ENCODE measurements around the gene EFCAB9. TPM values are rescaled to one million over a fixed set of nuclear protein-coding genes. Genes with fewer than 3 reads are reported as not detected.

The EFCAB9 gene
- total RNA-seq, 1 experiment from 2014 or later: not detected

DNA sequence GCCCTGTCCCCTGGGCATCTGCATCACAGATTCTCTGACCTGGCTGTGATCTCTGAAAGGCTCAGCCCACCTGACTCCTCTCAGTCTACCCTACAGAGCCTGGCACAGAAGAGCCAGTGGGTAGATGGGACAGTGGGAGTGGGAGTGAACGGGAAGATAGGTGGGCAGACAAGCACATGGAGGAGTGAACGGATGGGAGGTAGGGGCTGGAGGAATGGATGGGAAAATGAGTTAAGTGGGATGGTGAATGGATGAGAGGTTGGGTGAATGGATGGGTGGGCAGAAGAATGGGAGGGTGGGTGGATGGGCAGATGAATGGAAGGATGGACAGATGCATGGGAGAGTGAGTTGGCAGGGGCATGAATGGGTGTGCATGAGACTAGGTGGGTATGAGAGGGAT, 24.8 kb upstream of the EFCAB9 start:
- TF ChIP-seq HMGA2 (CRISPR knock-in tag; IDR thresholded peaks at IDR 0.05) (no peak), MLX (CRISPR knock-in tag; IDR thresholded peaks at IDR 0.05) (no peak), FOXJ3 (CRISPR knock-in tag; IDR thresholded peaks at IDR 0.05; ENCODE audit: borderline replicate concordance) (no peak), ATF3 (CRISPR knock-in tag; conservative IDR thresholded peaks at IDR 0.05) (no peak), TEAD1 (CRISPR knock-in tag; IDR thresholded peaks at IDR 0.05) (no peak), ZBTB43 (CRISPR knock-in tag; IDR thresholded peaks at IDR 0.05) (no peak), KAT7 (CRISPR knock-in tag; IDR thresholded peaks at IDR 0.05; ENCODE audit: borderline replicate concordance) (no peak), IRF1 (CRISPR knock-in tag; IDR thresholded peaks at IDR 0.05) (no peak)
- ATAC-seq: no peak
- no peak overlapping the region for H3K4me3 Mint-ChIP-seq
- POLR2A ChIA-PET: no interaction called here
- no peaks in the 10 kb centered on the region for H3K9me3 Mint-ChIP-seq
- peak overlapping the region; percentile 14; the same call in 1 of the 2 replicates for H3K27ac Mint-ChIP-seq
- H3K27me3 Mint-ChIP-seq (ENCODE audit: low read depth): no peaks in the 10 kb centered on the region
- peaks cover 10% of the 10 kb centered on the region for H3K4me1 Mint-ChIP-seq
- DNase-seq (ENCODE audit: low spot score): no peak
- CTCF ChIA-PET: interaction anchor here (1.0 to 1.8 kb wide), 3 partner anchors 18 to 74 kb away, joined by 3 to 6 read pairs (median 3); partner anchors contain the start of gene STK10
- no peaks in the 10 kb centered on the region; the same call in 1 of the 2 replicates for H3K36me3 Mint-ChIP-seq

- Mint-ChIP-seq H3K4me3 (no peak overlapping the region), H3K27ac (no peak overlapping the region; the same call in 1 of the 2 replicates), H3K4me1 (peaks cover 20% of the 10 kb centered on the region), H3K9me3 (no peaks in the 10 kb centered on the region), H3K27me3 (ENCODE audit: low read depth) (no peaks in the 10 kb centered on the region), H3K36me3 (no peaks in the 10 kb centered on the region; the same call in 1 of the 2 replicates)
- ChIA-PET POLR2A (no interaction called here), CTCF (no interaction called here)
- ATAC-seq (no peak), DNase-seq (ENCODE audit: low spot score) (no peak)
- no peak for TF ChIP-seq ZBTB21 (CRISPR knock-in tag; IDR thresholded peaks at IDR 0.05; ENCODE audit: borderline replicate concordance)
- TF ChIP-seq GTF2I (CRISPR knock-in tag; conservative IDR thresholded peaks at IDR 0.05): no peak
- no peak for TF ChIP-seq CBFB (CRISPR knock-in tag; IDR thresholded peaks at IDR 0.05; ENCODE audit: low read depth)
- TF ChIP-seq CTCF (IDR thresholded peaks at IDR 0.05): no peak
- TF ChIP-seq E2F5 (CRISPR knock-in tag; IDR thresholded peaks at IDR 0.05): no peak
- no peak for TF ChIP-seq FOXP1 (CRISPR knock-in tag; IDR thresholded peaks at IDR 0.05; ENCODE audit: borderline replicate concordance)
- TF ChIP-seq PRDM15 (CRISPR knock-in tag; IDR thresholded peaks at IDR 0.05): no peak
Measured at GRCh38 chr5:172170251-172170701, 23.7 kb upstream of the EFCAB9 start.

All from WTC11 (cell line).